G401 (cell line): ENCODE results near the gene PAQR8. TPM values are rescaled to one million over a fixed set of nuclear protein-coding genes. Genes with fewer than 3 reads are reported as not detected.
"Not testable (repeated sequence)": the region's sequence is repeated elsewhere in the genome, so short reads cannot be mapped to it uniquely, and the experiment has no call there.

Experiments
- DNase-seq: peaks from one replicate; pipeline ENCODE4 v3.0.0-alpha.2; 2015; ENCODE audit warnings: low spot score
- in situ Hi-C: cut with HindIII; loops from 2 replicates; pipeline ENCODE4 v1.10.0; 2016; ENCODE audit warnings: low sequenced_read_pairs, mixed read lengths
- total RNA-seq: library from RNA; depleted of rRNA; stranded (reverse); fragments of >200 nt; shearing (Covaris generic); gene quantifications from 2 replicates; pipeline ENCODE4 v1.2.3, GENCODE V29; 2014

Gene PAQR8
- total RNA-seq, 1 experiment from 2014 or later = 29.6 TPM

- no peak for DNase-seq
- in situ Hi-C loops = no loop called here
Observed at GRCh38 chr6:52369234-52369633, 7.3 kb downstream of the PAQR8 start.

- in situ Hi-C loops = no loop called here
- DNase-seq = peak; percentile 47
Observed at GRCh38 chr6:52371656-52372191, 9.8 kb downstream of the PAQR8 start.

GRCh38 chr6:52373151-52373690, 11.3 kb downstream of the PAQR8 start:
- peak; percentile 33 for DNase-seq
- in situ Hi-C loops = no loop called here

GRCh38 chr6:52374247-52374646, 12.3 kb downstream of the PAQR8 start:
- in situ Hi-C loops = no loop called here
- no peak for DNase-seq

- no peak for DNase-seq
- in situ Hi-C loops = no loop called here
Observed at GRCh38 chr6:52375780-52376556, 14.0 kb downstream of the PAQR8 start.

GRCh38 chr6:52376763-52377162, 14.8 kb downstream of the PAQR8 start:
- DNase-seq = no peak
- in situ Hi-C loops = no loop called here

GRCh38 chr6:52377538-52378221, 15.7 kb downstream of the PAQR8 start:
- no peak for DNase-seq
- in situ Hi-C loops = no loop called here

GRCh38 chr6:52381249-52381648, 19.3 kb downstream of the PAQR8 start:
- in situ Hi-C loops = no loop called here

GRCh38 chr6:52384145-52384766, 22.3 kb downstream of the PAQR8 start:
- in situ Hi-C loops = no loop called here
- no peak for DNase-seq

More at GRCh38 chr6:52381249-52381648, 19.3 kb downstream of the PAQR8 start:
- no peak for DNase-seq

- no peak for DNase-seq
- in situ Hi-C loops = no loop called here
Observed at GRCh38 chr6:52385074-52385473, 23.1 kb downstream of the PAQR8 start.

- in situ Hi-C loops, DNase-seq: not testable (repeated sequence)
Observed at GRCh38 chr6:52388119-52388518, 26.2 kb downstream of the PAQR8 start.

- in situ Hi-C loops = no loop called here
- peak; percentile 95 for DNase-seq
Observed at GRCh38 chr6:52388790-52389189, 26.8 kb downstream of the PAQR8 start.

- no peak for DNase-seq
- in situ Hi-C loops = no loop called here
Observed at GRCh38 chr6:52389264-52389625, 27.3 kb downstream of the PAQR8 start.

- in situ Hi-C loops = no loop called here
- DNase-seq = peak; percentile 90
Observed at GRCh38 chr6:52389626-52390360, 27.8 kb downstream of the PAQR8 start.

GRCh38 chr6:52390361-52390727, 28.4 kb downstream of the PAQR8 start:
- DNase-seq = no peak
- in situ Hi-C loops = no loop called here

GRCh38 chr6:52391599-52391998, 29.6 kb downstream of the PAQR8 start:
- DNase-seq = peak; percentile 99
- in situ Hi-C loops = no loop called here

GRCh38 chr6:52392944-52393343, 31.0 kb downstream of the PAQR8 start:
- in situ Hi-C loops = no loop called here
- no peak for DNase-seq

GRCh38 chr6:52393780-52394179, 31.8 kb downstream of the PAQR8 start:
- in situ Hi-C loops = no loop called here
- DNase-seq = no peak

GRCh38 chr6:52394251-52394666, 32.3 kb downstream of the PAQR8 start:
- in situ Hi-C loops = no loop called here
- DNase-seq = no peak
